IMR-90 (cell line): ENCODE data around the gene ITPRID1. TPM values are rescaled to one million over a fixed set of nuclear protein-coding genes. Genes with fewer than 3 reads are reported as not detected.

Source experiments
- ATAC-seq: fragments of 200-7000 bp; cut with Tn5 transposase; 2 replicates; pipeline ENCODE4 v1.9.1; 2020; ENCODE audit warnings: low read depth, mild to moderate bottlenecking, moderate library complexity
- BruUV-seq: library from RNA; stranded (reverse); fragments of 400-500 nt; replicated peaks from 2 replicates; lab custom pipeline; 2021; lab: Mats Ljungman, UMichigan
- CTCF ChIA-PET: fragments of 300-600 bp; formaldehyde crosslinking; extraction: SDS; loops from one replicate; lab custom pipeline; 2021; ENCODE audit warnings: antibody characterized with exemption; lab: Yijun Ruan, JAX
- POLR2A ChIA-PET: fragments of 300-600 bp; sonication (Branson Sonifier 250); formaldehyde crosslinking; loops from one replicate; lab custom pipeline; 2022; ENCODE audit warnings: antibody characterized with exemption; ENCODE audit not compliant: unreplicated experiment; lab: Charles Lee
- DNase-seq: peaks from one replicate; pipeline ENCODE4 v3.0.0; 2013
- H2AFZ ChIP-seq: replicated peaks from 2 replicates; pipeline ENCODE3; 2013; ENCODE audit warnings: low read length, mild to moderate bottlenecking; ENCODE audit not compliant: poor library complexity
- H2AK5ac ChIP-seq: 2 replicates; pipeline ENCODE4 v1.6.1; 2013; ENCODE audit warnings: low read depth, low read length, inconsistent platforms
- H2AK9ac ChIP-seq: replicated peaks from 2 replicates; pipeline ENCODE3; 2013; ENCODE audit warnings: mild to moderate bottlenecking, low read depth, low read length, moderate library complexity; ENCODE audit not compliant: poor library complexity
- H2BK120ac ChIP-seq: 2 replicates; pipeline ENCODE4 v1.6.1; 2013; ENCODE audit warnings: low read depth, low read length, inconsistent platforms
- H2BK15ac ChIP-seq: 3 replicates; pipeline ENCODE4 v1.6.1; 2013; ENCODE audit warnings: low read depth, low read length, inconsistent platforms
- H2BK20ac ChIP-seq: 2 replicates; pipeline ENCODE4 v1.6.1; 2013; ENCODE audit warnings: low read depth, mild to moderate bottlenecking, inconsistent platforms, low read length, moderate library complexity
- H2BK5ac ChIP-seq: 2 replicates; pipeline ENCODE4 v1.6.1; 2013; ENCODE audit warnings: mild to moderate bottlenecking, low read depth, low read length, inconsistent platforms; ENCODE audit not compliant: poor library complexity, severe bottlenecking
- H3K14ac ChIP-seq: replicated peaks from 2 replicates; pipeline ENCODE4 v1.6.1; 2013; ENCODE audit warnings: low read depth, low read length, inconsistent platforms
- H3K18ac ChIP-seq: 2 replicates; pipeline ENCODE4 v1.6.1; 2013; ENCODE audit warnings: low read depth, low read length, control low read depth
- H3K23ac ChIP-seq: 2 replicates; pipeline ENCODE4 v1.6.1; 2013; ENCODE audit warnings: low read depth, low read length, inconsistent platforms
- H3K27ac ChIP-seq: 2 replicates; pipeline ENCODE4 v1.5.1; 2013; ENCODE audit warnings: mild to moderate bottlenecking, control low read depth, low read length; ENCODE audit not compliant: insufficient read depth
- H3K27me3 ChIP-seq: 2 replicates; pipeline ENCODE4 v1.6.1; 2013; ENCODE audit warnings: low read length; ENCODE audit not compliant: control insufficient read depth, insufficient read depth
- H3K36me3 ChIP-seq: 2 replicates; pipeline ENCODE4 v1.6.1; 2013; ENCODE audit warnings: low read length, mixed read lengths; ENCODE audit not compliant: control insufficient read depth, insufficient read depth
- H3K4ac ChIP-seq: 2 replicates; pipeline ENCODE4 v1.6.1; 2013; ENCODE audit warnings: low read depth, low read length, inconsistent platforms
- H3K4me1 ChIP-seq: 2 replicates; pipeline ENCODE4 v1.6.1; 2013; ENCODE audit warnings: low read length, mixed read lengths; ENCODE audit not compliant: control insufficient read depth, insufficient read depth
- H3K4me2 ChIP-seq: 2 replicates; pipeline ENCODE4 v1.6.1; 2013; ENCODE audit warnings: low read depth, mild to moderate bottlenecking, control low read depth, low read length, moderate library complexity
- H3K4me3 ChIP-seq: 2 replicates; pipeline ENCODE4 v1.5.1; 2013; ENCODE audit warnings: low read depth, mild to moderate bottlenecking, control low read depth, low read length, moderate library complexity; ENCODE audit not compliant: insufficient read depth
- H3K56ac ChIP-seq: 2 replicates; pipeline ENCODE4 v1.6.1; 2013; ENCODE audit warnings: low read length, inconsistent platforms; ENCODE audit not compliant: insufficient read depth; ENCODE audit errors: extremely low read depth
- H3K79me1 ChIP-seq, 2 experiments: 2 replicates each; pipeline ENCODE4 v1.6.1; 2013; ENCODE audit warnings: low read length in 2 of 2, inconsistent platforms in 1 of 2, low read depth in 1 of 2
- H3K9ac ChIP-seq: 2 replicates; pipeline ENCODE4 v1.6.1; 2013; ENCODE audit warnings: low read depth, low read length, control low read depth
- H3K9me1 ChIP-seq: 2 replicates; pipeline ENCODE4 v1.6.1; 2013; ENCODE audit warnings: low read length, inconsistent platforms; ENCODE audit not compliant: insufficient read depth
- H3K9me3 ChIP-seq: 2 replicates; pipeline ENCODE4 v1.6.1; 2013; ENCODE audit warnings: low read length; ENCODE audit not compliant: control insufficient read depth, insufficient read depth
- H4K20me1 ChIP-seq: 2 replicates; pipeline ENCODE4 v1.6.1; 2013; ENCODE audit warnings: low read length, inconsistent platforms; ENCODE audit not compliant: insufficient read depth
- H4K5ac ChIP-seq: 2 replicates; pipeline ENCODE4 v1.6.1; 2013; ENCODE audit warnings: mild to moderate bottlenecking, low read depth, low read length, control low read depth
- H4K8ac ChIP-seq, 2 experiments: 2 replicates each; pipeline ENCODE4 v1.6.1; 2013; ENCODE audit warnings: low read depth in 2 of 2, low read length in 2 of 2, control low read depth in 1 of 2, inconsistent platforms in 1 of 2
- H4K91ac ChIP-seq: 2 replicates; pipeline ENCODE4 v1.6.1; 2013; ENCODE audit warnings: low read depth, low read length, inconsistent platforms; ENCODE audit not compliant: insufficient read depth
- MXI1 ChIP-seq: IDR thresholded peaks from 2 replicates; pipeline ENCODE4 v1.6.1; 2012; ENCODE audit warnings: low read depth, mild to moderate bottlenecking, low read length, moderate library complexity, borderline replicate concordance
- RCOR1 ChIP-seq: IDR thresholded peaks from 2 replicates; pipeline ENCODE4 v1.6.1; 2012; ENCODE audit warnings: mild to moderate bottlenecking, low read length, improper control_type of control experiment; ENCODE audit not compliant: insufficient replicate concordance
- USF2 ChIP-seq: fragments of 150-350 bp; IDR thresholded peaks from 2 replicates; pipeline ENCODE4 v1.6.1; 2017; ENCODE audit warnings: mild to moderate bottlenecking, antibody characterized with exemption, low read length, low read depth
- WGBS, 2 experiments: methylation state at CpG; one replicate each; pipeline versions ENCODE4 v1.1.5 to v1.1.7; 2013; ENCODE audit warnings: missing lambda C conversion rate in 2 of 2; ENCODE audit not compliant: insufficient read length in 1 of 2; ENCODE audit errors: extremely low coverage in 2 of 2; 5-methylcytosine and 5-hydroxymethylcytosine counted together
- dilution Hi-C: fragments of 300-500 bp; cut with HindIII; formaldehyde crosslinking; loops from one replicate; pipeline ENCODE4 v1.14.3; 2018; ENCODE audit warnings: low sequenced_read_pairs; ENCODE audit not compliant: unreplicated experiment
- in situ Hi-C: fragments of 300-500 bp; cut with MboI; formaldehyde crosslinking; loops from 3 replicates; pipeline ENCODE4 v1.14.3; 2019; ENCODE audit warnings: low sequenced_read_pairs, inconsistent platforms, mixed read lengths
- intact Hi-C: fragments of 100-400 bp; cut with micrococcal nuclease; formaldehyde crosslinking; loops from 2 replicates; pipeline ENCODE4 v1.10.0; 2022
- polyA plus RNA-seq, 3 experiments: library from polyadenylated mRNA; depleted of rRNA; stranded (reverse); fragments of >200 nt; gene quantifications; 2 replicates each; pipeline ENCODE4 v1.2.3, GENCODE V29; 2012; ENCODE audit warnings: low replicate concordance in 1 of 3
- total RNA-seq: library from RNA; depleted of rRNA; stranded (reverse); fragments of >200 nt; gene quantifications from 2 replicates; pipeline ENCODE4 v1.2.3, GENCODE V29; 2012

The ITPRID1 gene
- total and polyA plus RNA-seq, 2 of the 4 experiments (the other 2 are of a cell fraction), result not detected

DNA sequence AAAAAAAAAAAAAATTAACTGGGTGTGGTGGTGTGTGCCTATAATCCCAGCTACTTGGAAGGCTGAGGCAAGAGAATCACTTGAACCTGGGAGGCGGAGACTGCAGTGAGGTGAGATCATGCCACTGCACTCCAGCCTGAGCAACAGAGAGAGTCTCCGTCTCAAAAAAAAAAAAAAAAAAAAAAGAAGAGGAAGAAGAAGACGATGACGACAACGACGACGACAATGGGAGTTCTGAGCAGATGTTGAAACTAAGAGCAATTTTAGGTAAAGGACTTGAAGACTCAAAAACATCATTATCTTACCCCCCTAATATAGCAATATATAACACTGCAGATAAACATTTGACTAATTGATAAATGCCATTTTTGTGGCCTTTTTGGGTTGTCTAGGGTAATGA lies 133.6 kb downstream of the ITPRID1 start:
- H3K9me1 ChIP-seq, result no peaks in the 10 kb centered on the region
- DNase-seq (no peak), ATAC-seq (no peak)
- H2BK120ac ChIP-seq, result no peak overlapping the region
- H4K8ac ChIP-seq, result no peak overlapping the region
- H2BK20ac ChIP-seq, result no peak overlapping the region
- no TSS peak for BruUV-seq
- no peak overlapping the region for H2AK9ac ChIP-seq
- no peak overlapping the region for H3K4ac ChIP-seq
- H3K56ac ChIP-seq, result no peak overlapping the region
- H3K23ac ChIP-seq, result no peak overlapping the region
- H4K5ac ChIP-seq, result no peak overlapping the region
- intact Hi-C loops, result no loop called here
- H2AFZ ChIP-seq, result no peak overlapping the region
- H4K20me1 ChIP-seq, result no peaks in the 10 kb centered on the region
- H3K4me2 ChIP-seq, result no peak overlapping the region
- no peak overlapping the region for H2AK5ac ChIP-seq
- H3K79me1 ChIP-seq, result no peaks in the 10 kb centered on the region
- H3K14ac ChIP-seq, result no peak overlapping the region
- in situ Hi-C loops, result no loop called here
- CTCF ChIA-PET, result no interaction called here
- no peaks in the 10 kb centered on the region for H3K4me1 ChIP-seq
- H3K4me3 ChIP-seq, result no peak overlapping the region
- dilution Hi-C loops, result no loop called here
- POLR2A ChIA-PET, result no interaction called here
- no peak overlapping the region for H3K27ac ChIP-seq
- H3K9ac ChIP-seq, result no peak overlapping the region
- H2BK5ac ChIP-seq, result no peak overlapping the region
- WGBS, 2 experiments, result no CpG with 5 or more reads among the region's 7 CpGs
- H3K27me3 ChIP-seq, result no peaks in the 10 kb centered on the region; the same call in 1 of the 2 replicates
- no peak overlapping the region for H2BK15ac ChIP-seq
- H3K9me3 ChIP-seq, result no peaks in the 10 kb centered on the region
- no peaks in the 10 kb centered on the region for H3K36me3 ChIP-seq
- H4K91ac ChIP-seq, result no peak overlapping the region
- no peak overlapping the region for H3K18ac ChIP-seq
- no peak for TF ChIP-seq MXI1
- no peak for TF ChIP-seq RCOR1
- no peak for TF ChIP-seq USF2
